A549 (cell line): ENCODE results near the gene SPINDOC. TPM values are rescaled to one million over a fixed set of nuclear protein-coding genes. Genes with fewer than 3 reads are reported as not detected.

Source experiments
- ATAC-seq, 2 experiments: fragments of 200-7000 bp in 1 of 2; fragments of >200 bp in 1 of 2; cut with Nextera tagmentation in 1 of 2; cut with Tn5 transposase in 1 of 2; 3 replicates each; pipeline versions ENCODE4 v1.8.0 to v1.9.1; 2018 to 2020; ENCODE audit warnings: mild to moderate bottlenecking in 1 of 2, moderate library complexity in 1 of 2
- CTCF ChIA-PET: fragments of 300-600 bp; sonication (Branson Sonifier 250); formaldehyde crosslinking; extraction: SDS; loops from one replicate; lab custom pipeline; 2021; ENCODE audit warnings: antibody characterized with exemption, inconsistent platforms; lab: Yijun Ruan, JAX
- POLR2A ChIA-PET: fragments of 350-600 bp; formaldehyde crosslinking; extraction: SDS; loops from one replicate; lab custom pipeline; 2021; ENCODE audit warnings: antibody characterized with exemption, inconsistent platforms; lab: Yijun Ruan, JAX
- DNase-seq, 2 experiments: peaks; one replicate each; pipeline versions ENCODE4 v3.0.0 to v3.0.0-alpha.2; 2011 to 2016; ENCODE audit warnings: low read depth in 1 of 2, low spot score in 1 of 2
- FAIRE-seq: peaks from 2 replicates; lab custom pipeline; 2011; peaks lifted over from hg19 to GRCh38; lab: Jason Lieb, UNC
- H3K27ac ChIP-seq, 2 experiments: fragments of >200 bp; sonication (Bioruptor Twin); formaldehyde crosslinking; 3 replicates each; pipeline ENCODE4 v1.5.1; 2016 to 2017
- H3K4me1 ChIP-seq: fragments of >200 bp; sonication (Bioruptor Twin); formaldehyde crosslinking; 3 replicates; pipeline ENCODE4 v1.6.1; 2016
- H3K4me2 ChIP-seq: fragments of >200 bp; sonication (Bioruptor Twin); formaldehyde crosslinking; 3 replicates; pipeline ENCODE4 v1.6.1; 2016
- H3K4me3 ChIP-seq: fragments of >200 bp; sonication (Bioruptor Twin); formaldehyde crosslinking; 3 replicates; pipeline ENCODE4 v1.5.1; 2016
- H3K9me3 ChIP-seq: fragments of >200 bp; sonication (Bioruptor Twin); formaldehyde crosslinking; 3 replicates; pipeline ENCODE4 v1.6.1; 2016
- CHD4 ChIP-seq: fragments of 200-600 bp; sonication (generic); IDR thresholded peaks from 2 replicates; pipeline ENCODE4 v1.6.1; 2016; ENCODE audit warnings: antibody characterized with exemption, mild to moderate bottlenecking, borderline replicate concordance
- E2F6 ChIP-seq: IDR thresholded peaks from 2 replicates; pipeline ENCODE4 v1.6.1; 2012; ENCODE audit warnings: low read depth, borderline replicate concordance
- ELK1 ChIP-seq: fragments of 150-350 bp; IDR thresholded peaks from 2 replicates; pipeline ENCODE4 v1.6.1; 2014; ENCODE audit warnings: low read depth, mild to moderate bottlenecking, low read length
- FOSB ChIP-seq: fragments of 250-450 bp; sonication (Bioruptor Pico); IDR thresholded peaks from 2 replicates; pipeline ENCODE4 v1.5.0; 2020; ENCODE audit warnings: mild to moderate bottlenecking, moderate library complexity
- FOSL2 ChIP-seq, 2 experiments: fragments of 450-650 bp in 1 of 2; fragments of >200 bp in 1 of 2; sonication (Bioruptor Twin) in 1 of 2; formaldehyde crosslinking; IDR thresholded peaks; 2 replicates each; pipeline versions ENCODE4 v1.5.0 to v1.6.1; 2016 to 2020; ENCODE audit warnings: mild to moderate bottlenecking in 1 of 2, moderate library complexity in 1 of 2
- GATA3 ChIP-seq: IDR thresholded peaks from 2 replicates; pipeline ENCODE4 v1.6.1; 2012; ENCODE audit warnings: borderline replicate concordance
- HOXB13 ChIP-seq: fragments of 250-450 bp; sonication (Bioruptor Pico); IDR thresholded peaks from 2 replicates; pipeline ENCODE4 v1.5.0; 2020; ENCODE audit warnings: low read depth, mild to moderate bottlenecking, moderate library complexity
- KDM1A ChIP-seq: fragments of 200-600 bp; sonication (generic); IDR thresholded peaks from 2 replicates; pipeline ENCODE4 v1.6.1; 2016; ENCODE audit warnings: low read depth, mild to moderate bottlenecking
- MAZ ChIP-seq: fragments of 150-350 bp; IDR thresholded peaks from 2 replicates; pipeline ENCODE4 v1.6.1; 2014; ENCODE audit warnings: antibody characterized with exemption, low read depth, low read length, borderline replicate concordance
- NPAS2 ChIP-seq: fragments of 250-450 bp; sonication (Bioruptor Pico); IDR thresholded peaks from 2 replicates; pipeline ENCODE4 v1.8.0; 2022; ENCODE audit warnings: mild to moderate bottlenecking, moderate library complexity, borderline replicate concordance
- PHF8 ChIP-seq: fragments of 200-600 bp; sonication (generic); IDR thresholded peaks from 2 replicates; pipeline ENCODE4 v1.6.1; 2016; ENCODE audit warnings: low read depth, mild to moderate bottlenecking, antibody characterized with exemption, moderate library complexity, borderline replicate concordance
- POLR2A ChIP-seq: IDR thresholded peaks from 2 replicates; pipeline ENCODE4 v1.6.1; 2012; ENCODE audit warnings: mild to moderate bottlenecking, low read length
- POLR2AphosphoS2 ChIP-seq: conservative IDR thresholded peaks from 2 replicates; pipeline ENCODE4 v1.6.1; 2012; ENCODE audit warnings: low read length, improper control_type of control experiment, inconsistent platforms
- RAD21 ChIP-seq, 2 experiments: fragments of >200 bp in 1 of 2; sonication (Bioruptor Twin) in 1 of 2; formaldehyde crosslinking in 1 of 2; IDR thresholded peaks in 1 of 2; conservative IDR thresholded peaks in 1 of 2; 2 replicates in 1 of 2; 3 replicates in 1 of 2; pipeline ENCODE4 v1.6.1; 2012 to 2018; ENCODE audit warnings: inconsistent platforms in 1 of 2
- RFX5 ChIP-seq: fragments of 450-650 bp; IDR thresholded peaks from 2 replicates; pipeline ENCODE4 v1.7.1; 2014; ENCODE audit warnings: antibody characterized with exemption, mild to moderate bottlenecking, moderate library complexity
- TFCP2L1 ChIP-seq: fragments of 250-450 bp; sonication (Bioruptor Pico); IDR thresholded peaks from 2 replicates; pipeline ENCODE4 v1.5.0; 2021; ENCODE audit warnings: mild to moderate bottlenecking
- ZC3H11A ChIP-seq: fragments of 450-650 bp; IDR thresholded peaks from 2 replicates; pipeline ENCODE4 v1.6.1; 2014; ENCODE audit warnings: antibody characterized with exemption, mild to moderate bottlenecking
- ZFP36 ChIP-seq: fragments of 450-650 bp; IDR thresholded peaks from 2 replicates; pipeline ENCODE4 v1.6.1; 2014; ENCODE audit warnings: borderline replicate concordance; ENCODE audit not compliant: partially characterized antibody
- WGBS: methylation state at CpG from one replicate; pipeline ENCODE4 v1.1.6; 2017; ENCODE audit errors: missing lambda C conversion rate; 5-methylcytosine and 5-hydroxymethylcytosine counted together
- polyA plus RNA-seq, 4 experiments: library from polyadenylated mRNA; depleted of rRNA in 3 of 4; stranded (reverse); fragments of >200 nt; fragmentation: RNase III in 1 of 4; extraction: RNeasy Plus Mini Kit Qiagen cat#74134 plus additional on column Dnase treatment in 1 of 4; gene quantifications; 2 replicates in 3 of 4; 3 replicates in 1 of 4; pipeline ENCODE4 v1.2.3, GENCODE V29; 2011 to 2017
- TF ChIP-seq, protein P1 (sequence below): fragments of 200-600 bp; sonication (generic); IDR thresholded peaks from 2 replicates; pipeline ENCODE4 v1.6.1; 2016; ENCODE audit warnings: antibody characterized with exemption, mild to moderate bottlenecking, moderate library complexity

The SPINDOC gene
- polyA plus RNA-seq, 2 of the 4 experiments (the other 2 are of a cell fraction): 17.6 to 34.8 TPM

- FAIRE-seq (no peak), ATAC-seq (no peak), DNase-seq (no peak)
- POLR2A ChIA-PET: no interaction called here
- peak overlapping the region; percentile 96 for H3K4me2 ChIP-seq
- TF ChIP-seq HOXB13 (CRISPR knock-in tag) (no peak), NPAS2 (CRISPR knock-in tag) (no peak), TFCP2L1 (no peak), PHF8 (no peak), ZC3H11A (no peak), KDM1A (no peak), MAZ (no peak), RFX5 (no peak), ELK1 (no peak), RAD21 (conservative IDR thresholded peaks at IDR 0.05 in 1 of 2, IDR thresholded peaks at IDR 0.05 in 1 of 2) (no peak), E2F6 (no peak), POLR2A (no peak), GATA3 (no peak), ZFP36 (no peak)
- CTCF ChIA-PET: interaction anchor here (0.9 to 7.5 kb wide), 7 partner anchors 8 to 308 kb away, joined by 3 to 236 read pairs (median 3); partner anchors contain the start of gene ZFTA
- peaks cover 53% of the 10 kb centered on the region for H3K4me1 ChIP-seq
- WGBS: 41% methylated on average over 13 of the region's 13 CpGs
- H3K9me3 ChIP-seq: no peaks in the 10 kb centered on the region
- H3K27ac ChIP-seq: peak overlapping the region; percentile 95 to 97; a peak in 5 of 6 replicates
- peak overlapping the region; percentile 75 for H3K4me3 ChIP-seq
Measured at GRCh38 chr11:63840356-63841060, 27.3 kb downstream of the SPINDOC start.

DNA sequence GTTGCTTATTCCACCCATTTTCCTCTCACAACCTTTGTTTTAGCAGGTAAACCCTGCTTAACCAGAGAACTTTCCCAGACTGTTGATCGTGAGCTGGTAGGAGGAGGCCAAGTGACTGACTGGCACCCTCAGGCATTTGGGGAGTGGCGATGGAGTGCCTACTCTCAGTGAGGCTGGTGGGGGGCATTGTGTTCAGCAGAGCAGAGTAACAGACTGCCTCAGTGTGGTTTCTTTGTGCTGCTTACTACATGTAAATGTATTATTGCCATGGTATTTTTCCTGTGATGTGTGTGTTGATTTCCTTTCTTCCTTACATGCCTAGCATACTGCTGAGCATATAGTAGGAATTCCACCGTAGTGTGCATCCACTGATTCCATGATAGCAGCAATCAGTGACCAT lies 28.3 kb downstream of the SPINDOC start:
- no peaks in the 10 kb centered on the region for H3K9me3 ChIP-seq
- WGBS: 47% methylated on average over 3 of the region's 3 CpGs
- peaks cover 58% of the 10 kb centered on the region for H3K4me1 ChIP-seq
- DNase-seq: no peak
- no peak for FAIRE-seq
- POLR2A ChIA-PET: interaction anchor here (0.6 kb wide), 1 partner anchor 20 kb away, joined by 3 read pairs; no protein-coding TSS in a partner anchor
- TF ChIP-seq POLR2AphosphoS2: no peak
- TF ChIP-seq FOSB (CRISPR knock-in tag): no peak
- no peak for TF ChIP-seq CHD4
- TF ChIP-seq, protein P1, sequence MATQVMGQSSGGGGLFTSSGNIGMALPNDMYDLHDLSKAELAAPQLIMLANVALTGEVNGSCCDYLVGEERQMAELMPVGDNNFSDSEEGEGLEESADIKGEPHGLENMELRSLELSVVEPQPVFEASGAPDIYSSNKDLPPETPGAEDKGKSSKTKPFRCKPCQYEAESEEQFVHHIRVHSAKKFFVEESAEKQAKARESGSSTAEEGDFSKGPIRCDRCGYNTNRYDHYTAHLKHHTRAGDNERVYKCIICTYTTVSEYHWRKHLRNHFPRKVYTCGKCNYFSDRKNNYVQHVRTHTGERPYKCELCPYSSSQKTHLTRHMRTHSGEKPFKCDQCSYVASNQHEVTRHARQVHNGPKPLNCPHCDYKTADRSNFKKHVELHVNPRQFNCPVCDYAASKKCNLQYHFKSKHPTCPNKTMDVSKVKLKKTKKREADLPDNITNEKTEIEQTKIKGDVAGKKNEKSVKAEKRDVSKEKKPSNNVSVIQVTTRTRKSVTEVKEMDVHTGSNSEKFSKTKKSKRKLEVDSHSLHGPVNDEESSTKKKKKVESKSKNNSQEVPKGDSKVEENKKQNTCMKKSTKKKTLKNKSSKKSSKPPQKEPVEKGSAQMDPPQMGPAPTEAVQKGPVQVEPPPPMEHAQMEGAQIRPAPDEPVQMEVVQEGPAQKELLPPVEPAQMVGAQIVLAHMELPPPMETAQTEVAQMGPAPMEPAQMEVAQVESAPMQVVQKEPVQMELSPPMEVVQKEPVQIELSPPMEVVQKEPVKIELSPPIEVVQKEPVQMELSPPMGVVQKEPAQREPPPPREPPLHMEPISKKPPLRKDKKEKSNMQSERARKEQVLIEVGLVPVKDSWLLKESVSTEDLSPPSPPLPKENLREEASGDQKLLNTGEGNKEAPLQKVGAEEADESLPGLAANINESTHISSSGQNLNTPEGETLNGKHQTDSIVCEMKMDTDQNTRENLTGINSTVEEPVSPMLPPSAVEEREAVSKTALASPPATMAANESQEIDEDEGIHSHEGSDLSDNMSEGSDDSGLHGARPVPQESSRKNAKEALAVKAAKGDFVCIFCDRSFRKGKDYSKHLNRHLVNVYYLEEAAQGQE: no peak
- TF ChIP-seq FOSL2 (IDR thresholded peaks at IDR 0.05): no peak
- no peak for TF ChIP-seq FOSL2 (CRISPR knock-in tag; IDR thresholded peaks at IDR 0.05)
- peak overlapping the region; percentile 75; the same call in 2 of the 3 replicates for H3K4me3 ChIP-seq
- no peak for ATAC-seq
- H3K27ac ChIP-seq: peak overlapping the region in 1 of 2 experiments; percentile 20; a peak in 1 of 6 replicates
- CTCF ChIA-PET: interaction anchor here (0.6 to 1.2 kb wide), 3 partner anchors 18 to 307 kb away, joined by 3 read pairs; no protein-coding TSS in a partner anchor
- H3K4me2 ChIP-seq: peak overlapping the region; percentile 96
